Measurements from ENCODE around the gene SHROOM1.

SHROOM1 gene

DNA sequence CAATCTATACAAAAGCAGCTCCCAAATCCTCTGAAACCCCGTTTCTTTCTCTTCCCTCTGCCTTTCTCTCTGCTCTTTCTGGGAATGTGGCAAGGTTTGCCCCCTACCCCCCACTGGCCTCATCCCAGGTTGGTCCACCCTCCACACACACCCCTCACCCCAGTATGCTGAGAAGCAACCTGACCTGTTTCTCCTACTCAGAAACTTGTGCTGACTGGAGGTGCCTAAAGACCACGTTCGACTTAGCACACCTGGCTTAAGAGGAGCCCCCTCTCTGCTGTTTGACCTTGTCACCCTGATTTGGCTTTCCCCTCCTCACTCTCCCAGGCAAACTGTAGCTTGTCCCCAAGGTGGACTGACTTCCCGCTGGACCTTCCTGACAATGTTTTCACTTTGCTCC lies 52.3 kb downstream of the SHROOM1 start:
- no peaks in the 10 kb centered on the region for H3K36me3 Mint-ChIP-seq (ENCODE audit: low read depth)
- H3K4me1 Mint-ChIP-seq (ENCODE audit: low read depth): peaks cover 41% of the 10 kb centered on the region
- H3K27me3 Mint-ChIP-seq: peaks cover 64% of the 10 kb centered on the region
- intact Hi-C loops (cut with micrococcal nuclease): loop anchor here (5.0 kb wide), 1 partner anchor 34 kb away; the partner anchor contains the start of gene SOWAHA
- no peak overlapping the region for H3K27ac Mint-ChIP-seq
- H3K9me3 Mint-ChIP-seq: no peaks in the 10 kb centered on the region
- peak overlapping the region; percentile 21 for H3K4me3 Mint-ChIP-seq

DNA sequence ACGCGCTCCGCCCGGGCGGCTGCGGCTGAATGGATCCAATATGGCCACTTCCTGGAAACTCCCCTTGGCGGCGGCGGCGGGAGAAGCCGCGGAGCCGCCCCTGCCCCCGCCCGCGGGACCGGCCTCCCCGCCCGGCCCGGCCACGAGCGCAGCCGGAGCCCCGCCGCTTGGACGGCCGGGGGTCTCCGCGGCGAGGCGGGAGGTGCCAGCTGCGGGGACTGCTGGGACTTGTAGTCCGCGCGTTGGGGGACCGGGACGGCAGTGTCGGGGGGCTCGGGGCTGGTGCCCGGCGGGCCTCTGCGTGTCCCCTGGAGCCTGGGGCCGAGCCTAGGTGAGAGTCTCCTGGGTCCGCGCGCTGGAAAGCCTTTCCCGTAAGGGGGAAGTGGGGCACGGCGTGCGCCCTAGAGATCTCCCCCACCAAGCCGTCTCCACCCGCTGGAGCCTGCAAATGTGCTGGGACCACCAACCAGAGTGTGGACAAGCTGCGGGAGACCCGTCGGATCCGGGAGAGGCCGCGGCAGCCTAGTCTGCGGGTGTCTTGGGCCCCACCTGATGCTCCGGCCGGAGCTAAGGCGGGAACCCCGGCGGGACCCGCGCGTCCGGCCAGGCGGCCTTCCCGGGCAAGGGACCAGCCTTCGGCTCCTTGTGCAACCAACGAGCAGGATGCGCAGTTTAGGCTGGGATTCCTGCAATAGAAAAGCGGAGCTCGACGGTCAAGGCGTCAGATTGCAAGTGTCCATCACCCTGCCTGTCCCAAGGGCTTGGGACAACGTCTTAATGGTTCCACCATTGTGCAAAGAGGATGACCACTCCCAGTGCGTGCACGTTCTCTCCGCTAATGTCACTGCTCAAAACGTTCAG lies 53.0 kb downstream of the SHROOM1 start, which contains the start of gene SEPTIN8:
SEPTIN8 (minus strand) TSS at position 31 of the 861 bp plus-strand sequence. CDS start 102 bp downstream, outside the sequence.
- intact Hi-C loops (cut with micrococcal nuclease): loop anchor here (5.0 kb wide), 1 partner anchor 35 kb away; the partner anchor contains the start of gene SOWAHA
- peak within 1 kb of the TSS; percentile 32 for H3K27ac Mint-ChIP-seq
- peaks cover 64% of the 10 kb centered on the region for H3K27me3 Mint-ChIP-seq

DNA sequence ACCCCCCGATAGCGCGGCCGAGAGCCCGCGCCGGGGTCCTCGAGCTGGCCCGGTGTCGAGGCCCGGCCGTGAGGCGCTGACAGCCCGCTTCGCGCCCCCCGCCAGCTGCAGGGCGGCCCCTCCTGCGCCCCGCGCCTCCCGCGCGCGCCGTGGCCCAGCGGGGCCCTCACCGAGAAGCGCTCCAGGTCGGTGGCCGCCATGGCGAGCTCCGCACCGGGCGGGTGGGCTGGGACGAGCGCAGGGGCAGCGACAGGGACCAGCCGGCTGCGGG lies 53.6 kb downstream of the SHROOM1 start:
- peaks cover 33% of the 10 kb centered on the region for H3K4me1 Mint-ChIP-seq (ENCODE audit: low read depth)
- intact Hi-C loops (cut with micrococcal nuclease): loop anchor here (5.0 kb wide), 1 partner anchor 35 kb away; the partner anchor contains the start of gene SOWAHA
- H3K9me3 Mint-ChIP-seq: no peaks in the 10 kb centered on the region
- peak overlapping the region; percentile 74 for H3K4me3 Mint-ChIP-seq
- no peaks in the 10 kb centered on the region for H3K36me3 Mint-ChIP-seq (ENCODE audit: low read depth)
- peaks cover 65% of the 10 kb centered on the region for H3K27me3 Mint-ChIP-seq
- peak overlapping the region; percentile 32 for H3K27ac Mint-ChIP-seq

More for the DNA sequence above, 53.0 kb downstream of the SHROOM1 start, which contains the start of gene SEPTIN8:
- no peaks in the 10 kb centered on the region for H3K36me3 Mint-ChIP-seq (ENCODE audit: low read depth)
- no peaks in the 10 kb centered on the region for H3K9me3 Mint-ChIP-seq
- H3K4me3 Mint-ChIP-seq: peak within 1 kb of the TSS; percentile 74
- peaks cover 39% of the 10 kb centered on the region for H3K4me1 Mint-ChIP-seq (ENCODE audit: low read depth)

DNA sequence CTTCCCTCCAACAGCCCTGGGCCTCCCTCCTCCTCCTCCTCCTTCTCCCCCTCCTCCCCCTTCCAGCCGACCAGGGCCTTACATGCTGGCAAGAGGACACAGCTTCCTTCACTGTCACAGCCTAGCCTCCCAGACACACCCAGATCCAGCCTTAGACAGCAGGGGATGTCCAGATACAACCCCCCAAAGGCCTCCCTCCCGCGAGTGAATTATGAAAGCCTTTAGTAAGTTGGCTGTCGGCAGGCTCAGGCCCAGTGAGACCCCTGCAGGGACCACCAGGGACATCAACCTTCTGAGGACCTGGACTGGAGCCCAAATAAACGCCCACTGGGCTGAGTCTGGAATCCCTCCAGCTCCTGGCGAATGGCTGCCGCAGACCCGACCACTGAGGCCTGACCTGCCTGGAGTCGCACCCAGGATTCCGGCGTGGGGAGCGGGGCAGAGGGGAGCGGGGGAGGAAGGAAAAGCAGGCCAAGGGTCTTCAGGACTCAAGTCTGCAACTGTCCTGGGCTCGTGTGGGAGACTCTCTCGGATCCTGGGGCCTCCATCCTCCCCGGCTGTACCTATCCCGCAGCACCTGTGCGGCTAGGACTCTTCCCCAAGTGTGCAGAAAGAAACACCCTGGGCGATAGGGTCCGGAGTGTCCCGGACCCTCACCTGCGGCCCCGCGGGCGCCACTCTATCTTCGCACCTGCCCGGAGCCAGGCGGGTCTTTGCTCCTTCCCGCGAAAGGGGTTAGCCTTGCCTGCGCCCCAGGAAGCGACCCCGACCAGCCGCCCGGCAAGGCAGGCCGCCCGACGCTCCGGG lies 54.1 kb downstream of the SHROOM1 start:
- intact Hi-C loops (cut with micrococcal nuclease): loop anchor here (5.0 kb wide), 1 partner anchor 36 kb away; the partner anchor contains the start of gene SOWAHA
- peaks cover 61% of the 10 kb centered on the region for H3K27me3 Mint-ChIP-seq
- peak overlapping the region; percentile 74 for H3K4me3 Mint-ChIP-seq
- H3K36me3 Mint-ChIP-seq (ENCODE audit: low read depth): no peaks in the 10 kb centered on the region
- peaks cover 28% of the 10 kb centered on the region for H3K4me1 Mint-ChIP-seq (ENCODE audit: low read depth)
- peak overlapping the region; percentile 32 for H3K27ac Mint-ChIP-seq
- no peaks in the 10 kb centered on the region for H3K9me3 Mint-ChIP-seq

DNA sequence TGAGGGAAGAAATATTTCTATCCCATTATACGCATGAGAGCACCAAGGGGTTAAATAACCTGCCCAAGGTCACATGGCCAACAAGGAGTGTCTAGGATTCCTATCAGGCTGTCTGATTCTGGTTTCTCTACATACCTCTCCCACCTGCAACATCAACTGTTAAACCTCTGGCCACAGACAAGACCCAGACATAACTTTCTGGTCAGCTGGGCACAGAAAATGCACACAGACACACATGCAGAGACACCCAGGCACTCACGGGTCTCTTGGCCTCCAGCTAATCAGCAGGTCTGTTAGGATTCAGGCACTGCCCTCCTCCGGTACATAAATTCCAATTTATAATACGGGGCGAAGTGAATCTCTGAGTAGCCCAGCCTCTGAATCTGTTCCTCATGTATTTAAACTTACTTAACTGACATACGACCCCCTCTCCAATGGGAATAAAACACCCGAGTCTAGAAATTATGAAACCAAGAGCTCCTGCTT lies 54.9 kb downstream of the SHROOM1 start:
- intact Hi-C loops (cut with micrococcal nuclease): loop anchor here (5.0 kb wide), 1 partner anchor 37 kb away; the partner anchor contains the start of gene SOWAHA
- H3K27me3 Mint-ChIP-seq: peaks cover 55% of the 10 kb centered on the region

DNA sequence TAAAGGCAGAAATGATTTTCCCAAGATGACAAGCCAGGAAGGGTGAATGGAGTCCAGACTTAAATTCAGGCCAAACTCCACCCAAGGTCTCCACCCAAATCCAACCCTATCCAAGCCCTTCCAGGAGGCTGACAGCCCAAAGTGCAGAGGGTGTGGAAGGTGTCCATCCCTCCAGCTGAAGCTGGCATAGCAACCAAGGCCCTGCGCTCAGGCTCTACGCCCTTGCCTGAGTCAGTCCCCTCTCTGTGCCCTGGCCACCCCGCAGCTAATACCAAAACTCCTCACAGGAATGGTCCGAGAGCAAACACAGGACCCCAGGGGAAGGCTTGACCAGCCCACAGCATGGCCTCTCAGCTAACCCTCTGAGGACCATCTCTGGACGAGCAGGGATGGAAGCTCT lies 55.6 kb downstream of the SHROOM1 start:
- Mint-ChIP-seq H3K4me1 (ENCODE audit: low read depth) (peaks cover 28% of the 10 kb centered on the region), H3K27ac (no peak overlapping the region), H3K9me3 (no peaks in the 10 kb centered on the region), H3K36me3 (ENCODE audit: low read depth) (no peaks in the 10 kb centered on the region), H3K27me3 (peaks cover 53% of the 10 kb centered on the region), H3K4me3 (no peak overlapping the region)
- intact Hi-C loops (cut with micrococcal nuclease): loop anchor here (5.0 kb wide), 1 partner anchor 37 kb away; the partner anchor contains the start of gene SOWAHA

More for the DNA sequence above, 54.9 kb downstream of the SHROOM1 start:
- H3K36me3 Mint-ChIP-seq (ENCODE audit: low read depth): no peaks in the 10 kb centered on the region
- no peak overlapping the region for H3K4me3 Mint-ChIP-seq
- H3K4me1 Mint-ChIP-seq (ENCODE audit: low read depth): peaks cover 28% of the 10 kb centered on the region
- H3K9me3 Mint-ChIP-seq: no peaks in the 10 kb centered on the region
- H3K27ac Mint-ChIP-seq: no peak overlapping the region

DNA sequence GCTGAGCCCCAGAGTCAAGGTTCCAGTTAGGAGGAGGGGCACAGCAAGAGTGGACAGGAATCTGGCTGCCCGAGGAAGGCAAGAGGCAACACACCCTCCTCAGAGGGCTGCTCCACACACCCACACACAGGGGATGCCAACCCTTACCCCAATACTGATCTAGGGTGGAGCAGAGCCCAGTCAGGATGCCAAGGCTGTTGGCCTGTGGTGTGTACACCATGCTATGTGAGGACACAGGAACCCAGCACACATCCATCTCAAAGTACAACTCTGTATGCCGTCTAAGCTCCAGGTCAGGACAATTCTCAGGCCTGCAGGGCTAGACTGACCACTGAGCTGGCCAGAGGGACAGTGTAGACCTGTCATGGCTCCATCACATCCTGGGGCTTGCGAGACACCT lies 56.0 kb downstream of the SHROOM1 start:
- no peak overlapping the region for H3K27ac Mint-ChIP-seq
- peaks cover 28% of the 10 kb centered on the region for H3K4me1 Mint-ChIP-seq (ENCODE audit: low read depth)
- intact Hi-C loops (cut with micrococcal nuclease): no loop called here
- peaks cover 49% of the 10 kb centered on the region for H3K27me3 Mint-ChIP-seq
- H3K36me3 Mint-ChIP-seq (ENCODE audit: low read depth): no peaks in the 10 kb centered on the region
- no peak overlapping the region for H3K4me3 Mint-ChIP-seq
- H3K9me3 Mint-ChIP-seq: no peaks in the 10 kb centered on the region

DNA sequence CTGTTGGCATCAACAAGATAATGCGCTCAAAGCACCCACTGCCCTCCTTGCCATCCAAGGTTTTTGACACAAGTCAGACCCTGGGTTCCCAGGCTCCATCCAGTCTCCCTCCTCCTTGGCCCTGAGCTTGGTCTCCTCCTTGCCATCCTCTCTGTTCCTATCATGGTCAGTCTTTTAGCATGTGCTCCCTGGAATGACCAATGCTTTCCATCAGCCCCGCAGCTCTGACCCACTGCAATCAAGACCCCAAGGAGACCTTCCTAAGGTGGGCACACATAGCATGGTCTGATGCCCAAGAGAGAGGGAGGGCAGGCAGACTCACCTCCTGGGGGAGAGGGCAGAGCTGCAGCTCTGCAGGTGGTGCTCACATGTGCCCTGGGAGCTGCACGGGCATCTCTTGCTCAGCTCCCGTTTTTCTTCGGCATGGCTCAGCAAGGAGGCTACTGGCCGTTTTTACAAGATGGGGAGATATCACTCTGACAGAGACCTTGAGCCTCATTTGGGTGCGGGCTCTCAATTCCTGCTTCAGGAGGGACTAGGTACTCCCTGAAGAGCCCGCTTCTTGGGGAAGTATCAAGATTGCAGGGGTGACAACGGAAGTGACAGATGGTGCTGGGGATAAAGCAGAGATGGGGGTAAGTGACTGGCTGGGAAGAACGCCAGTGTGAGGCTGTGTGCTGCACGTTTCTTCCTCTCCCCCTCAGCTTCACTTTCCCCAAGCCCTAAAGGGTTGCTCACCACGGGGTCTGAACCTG lies 56.7 kb downstream of the SHROOM1 start:
- Mint-ChIP-seq H3K4me1 (ENCODE audit: low read depth) (peaks cover 28% of the 10 kb centered on the region), H3K27me3 (peaks cover 43% of the 10 kb centered on the region), H3K9me3 (no peaks in the 10 kb centered on the region), H3K36me3 (ENCODE audit: low read depth) (no peaks in the 10 kb centered on the region), H3K27ac (no peak overlapping the region), H3K4me3 (no peak overlapping the region)
- intact Hi-C loops (cut with micrococcal nuclease): no loop called here

DNA sequence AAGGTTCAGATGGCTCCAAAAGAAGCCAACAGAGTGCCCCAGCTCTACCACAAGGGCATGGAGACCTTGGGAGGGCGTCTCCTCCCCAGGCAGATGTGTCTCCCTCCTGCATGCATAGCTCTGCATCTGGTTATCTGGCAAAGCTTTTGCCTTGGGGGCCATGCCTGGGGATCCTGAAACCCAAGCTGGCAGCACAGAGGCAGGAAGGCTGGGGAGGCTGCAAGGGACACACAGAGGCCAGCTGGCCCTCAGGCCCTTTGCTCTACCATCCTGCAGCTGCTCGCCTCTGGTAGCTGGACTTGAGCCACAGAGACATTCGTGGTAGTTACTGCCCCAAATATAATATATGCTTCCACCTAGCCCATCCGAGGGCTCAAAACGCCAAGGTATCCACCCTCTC lies 57.3 kb downstream of the SHROOM1 start:
- peaks cover 43% of the 10 kb centered on the region for H3K27me3 Mint-ChIP-seq
- no peak overlapping the region for H3K4me3 Mint-ChIP-seq
- H3K36me3 Mint-ChIP-seq (ENCODE audit: low read depth): no peaks in the 10 kb centered on the region
- no peak overlapping the region for H3K27ac Mint-ChIP-seq
- peaks cover 31% of the 10 kb centered on the region for H3K4me1 Mint-ChIP-seq (ENCODE audit: low read depth)
- intact Hi-C loops (cut with micrococcal nuclease): no loop called here
- H3K9me3 Mint-ChIP-seq: no peaks in the 10 kb centered on the region

DNA sequence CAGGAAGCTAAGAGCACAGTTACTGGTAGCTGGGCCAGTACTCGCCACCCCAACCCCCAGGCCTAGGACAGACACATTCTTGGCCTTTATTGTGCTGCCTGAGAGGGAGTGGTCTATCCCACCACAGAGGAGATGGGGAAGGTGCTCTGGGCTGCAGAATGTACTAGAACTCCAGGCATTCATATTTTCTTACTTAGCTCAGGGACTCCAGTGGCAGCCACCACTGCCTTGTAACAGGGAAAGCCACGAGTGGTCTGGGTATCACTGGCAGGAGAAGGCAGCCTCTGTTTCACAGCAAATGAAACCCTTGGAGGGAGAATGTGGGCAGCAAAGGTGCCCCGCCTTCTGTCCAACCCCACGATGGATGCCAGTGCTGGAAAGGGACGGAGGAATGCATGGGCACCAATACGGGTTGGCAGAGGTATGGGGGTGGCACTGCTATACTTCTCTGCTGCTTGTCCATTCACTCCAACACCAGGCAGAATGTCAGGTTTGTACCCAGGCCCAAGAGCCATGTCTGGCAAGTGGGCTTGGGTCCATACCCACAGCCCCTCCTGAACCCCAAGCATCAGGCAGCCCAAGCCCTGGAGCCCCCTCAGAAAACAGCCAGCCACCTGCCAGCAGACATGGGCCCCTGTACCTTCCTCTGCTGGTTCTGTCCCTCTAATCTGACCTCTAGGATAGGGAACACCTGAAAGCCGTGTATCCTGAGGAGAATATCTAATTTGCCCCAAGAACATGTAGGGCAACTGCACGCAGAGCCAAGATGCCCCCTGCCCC lies 58.0 kb downstream of the SHROOM1 start:
- intact Hi-C loops (cut with micrococcal nuclease): no loop called here

More for the DNA sequence above, 58.0 kb downstream of the SHROOM1 start:
- peaks cover 33% of the 10 kb centered on the region for H3K4me1 Mint-ChIP-seq (ENCODE audit: low read depth)
- no peaks in the 10 kb centered on the region for H3K9me3 Mint-ChIP-seq
- no peak overlapping the region for H3K27ac Mint-ChIP-seq
- peaks cover 38% of the 10 kb centered on the region for H3K27me3 Mint-ChIP-seq
- no peak overlapping the region for H3K4me3 Mint-ChIP-seq
- no peaks in the 10 kb centered on the region for H3K36me3 Mint-ChIP-seq (ENCODE audit: low read depth)

Measured in dendritic cell treated with granulocyte-macrophage colony-stimulating factor and Interleukin-4, amounts not matched to agents 40 ng/mL and 50 ng/mL, for 4 days (primary cell).